EH (cell line): Measurements from ENCODE around the gene GUCD1.
A peak's percentile ranks its signal among the peaks of the same experiment; 100 is the strongest.
"Not testable (repeated sequence)": the region's sequence is repeated elsewhere in the genome, so short reads cannot be mapped to it uniquely, and the experiment has no call there.

Source experiments
- DNase-seq: peaks from one replicate; pipeline ENCODE4 v3.0.0-alpha.2; 2015; ENCODE audit warnings: low read depth

Gene GUCD1

DNA sequence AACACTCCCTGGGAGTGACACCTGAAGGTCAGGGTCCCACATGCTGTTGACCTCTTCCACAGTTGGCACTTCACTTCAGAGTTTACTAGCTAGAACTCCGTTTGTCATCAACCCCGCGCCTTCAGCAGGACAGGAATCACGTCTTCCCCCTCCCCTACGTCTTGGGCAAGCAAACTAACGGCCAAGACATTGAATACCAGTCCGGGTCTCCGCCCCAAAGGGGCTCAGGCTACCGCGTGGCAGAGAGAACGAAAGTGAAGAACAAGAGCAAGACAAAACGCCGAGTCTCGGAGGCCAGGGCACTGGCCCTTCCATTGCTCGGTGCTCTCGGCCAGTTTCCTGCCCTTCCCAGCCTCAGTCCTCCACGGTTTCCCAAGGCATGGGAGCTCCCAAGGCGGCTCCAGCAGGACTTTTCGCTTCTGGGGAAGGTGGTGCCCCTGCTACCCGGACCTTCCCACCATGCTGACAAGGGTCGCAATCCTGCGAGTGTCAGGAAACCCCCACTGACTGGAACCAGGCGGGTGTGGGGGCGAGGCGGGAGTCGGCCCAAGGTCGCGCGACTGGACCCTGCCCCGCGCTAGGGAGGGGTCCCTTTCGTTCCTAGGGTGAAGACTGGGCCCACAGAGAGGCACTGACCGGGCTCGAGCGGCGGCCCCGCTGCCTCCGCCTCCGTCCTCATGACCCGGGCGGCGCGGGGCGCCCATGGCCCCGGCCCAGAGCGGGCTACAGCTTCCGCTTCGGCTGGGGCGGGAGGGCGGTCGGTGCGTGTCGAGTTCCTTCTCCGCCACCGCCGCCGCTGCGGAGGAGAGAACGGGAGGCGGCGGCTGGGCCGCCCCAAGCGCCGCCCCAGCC lies at the start of gene GUCD1:
TSS of gene GUCD1 (minus strand) at position 826 of the 852 bp plus-strand sequence. CDS start at position 679, 147 bp downstream.
- DNase-seq, result peak; percentile 63

GRCh38 chr22:24603770-24604629 lies 49.1 kb upstream of the GUCD1 start:
- peak; percentile 22 for DNase-seq

GRCh38 chr22:24602847-24603769 lies 48.2 kb upstream of the GUCD1 start, which contains the start of gene GGT1:
Gene GGT1, plus strand, starts transcription at chr22:24603193. Its CDS starts 7,889 bp downstream, at chr22:24611082.
- DNase-seq, result peak; percentile 29

GRCh38 chr22:24602105-24602749 lies 47.3 kb upstream of the GUCD1 start:
- DNase-seq, result not testable (repeated sequence)

- peak; percentile 16 for DNase-seq
These were observed 46.5 kb upstream of the GUCD1 start for GRCh38 chr22:24601217-24602104.

GRCh38 chr22:24599958-24600715 lies 45.2 kb upstream of the GUCD1 start:
- peak; percentile 50 for DNase-seq

DNA sequence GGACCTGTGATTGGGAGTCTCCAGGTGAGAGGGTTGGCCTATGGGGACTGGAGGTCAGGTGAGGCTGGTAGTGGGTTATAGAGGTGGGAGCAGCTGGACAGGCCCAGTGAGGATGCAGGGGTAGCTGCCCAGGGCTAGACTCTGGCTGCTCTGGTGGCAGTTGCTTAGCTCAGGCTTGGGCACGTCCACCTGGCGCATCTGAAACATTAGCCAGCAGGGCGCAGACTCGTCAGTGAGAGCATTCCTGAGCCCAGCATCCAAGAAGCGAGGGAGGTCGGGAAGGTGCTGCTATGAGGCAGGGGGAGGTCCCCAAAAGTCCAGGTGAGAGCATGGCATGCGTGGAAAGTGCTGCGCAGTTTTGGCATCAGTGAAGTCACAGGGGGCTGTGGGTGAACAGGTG lies 44.6 kb upstream of the GUCD1 start:
- DNase-seq, result no peak

DNA sequence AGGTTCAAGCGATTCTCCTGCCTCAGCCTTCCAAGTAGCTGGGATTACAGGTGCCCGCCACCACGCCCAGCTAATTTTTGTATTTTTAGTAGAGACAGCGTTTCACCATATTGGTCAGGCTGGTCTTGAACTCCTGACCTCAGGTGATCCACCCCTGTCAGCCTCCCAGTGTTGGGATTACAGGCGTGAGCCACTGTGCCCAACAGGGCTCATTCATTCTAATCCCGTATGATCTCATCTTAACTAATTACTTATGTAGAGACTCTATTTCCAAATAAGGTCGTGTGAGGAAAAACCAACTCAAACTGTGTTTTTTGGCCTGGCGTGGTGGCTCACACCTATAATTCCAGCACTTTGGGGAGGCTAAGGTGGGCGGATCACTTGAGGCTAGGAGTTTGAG lies 42.1 kb upstream of the GUCD1 start:
- not testable (repeated sequence) for DNase-seq

GRCh38 chr22:24595863-24596262 lies 40.9 kb upstream of the GUCD1 start:
- no peak for DNase-seq

DNA sequence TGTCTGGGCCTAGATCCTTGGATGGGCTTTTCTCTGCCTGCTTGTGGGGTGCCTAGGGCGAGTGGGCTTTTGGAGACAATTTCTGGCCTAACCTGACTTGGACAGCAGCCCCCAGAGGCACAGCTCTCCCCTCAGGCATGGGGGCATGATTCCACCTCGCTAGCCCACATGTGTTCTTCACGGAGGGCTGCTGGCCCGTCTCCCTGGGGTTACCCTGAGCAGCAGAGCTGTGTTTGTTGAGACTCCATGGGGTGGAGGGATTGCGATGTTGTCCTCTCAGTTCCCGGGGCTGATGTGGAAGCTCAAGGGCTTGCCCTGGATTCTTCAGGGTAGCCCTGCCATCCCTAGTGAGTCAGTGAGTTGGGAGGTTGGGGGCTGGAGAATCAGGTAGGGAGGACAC lies 40.3 kb upstream of the GUCD1 start:
- DNase-seq, result no peak

- DNase-seq, result no peak
These were observed 39.7 kb upstream of the GUCD1 start for GRCh38 chr22:24594569-24595120.

GRCh38 chr22:24593836-24594568 lies 39.1 kb upstream of the GUCD1 start:
- DNase-seq, result no peak

DNA sequence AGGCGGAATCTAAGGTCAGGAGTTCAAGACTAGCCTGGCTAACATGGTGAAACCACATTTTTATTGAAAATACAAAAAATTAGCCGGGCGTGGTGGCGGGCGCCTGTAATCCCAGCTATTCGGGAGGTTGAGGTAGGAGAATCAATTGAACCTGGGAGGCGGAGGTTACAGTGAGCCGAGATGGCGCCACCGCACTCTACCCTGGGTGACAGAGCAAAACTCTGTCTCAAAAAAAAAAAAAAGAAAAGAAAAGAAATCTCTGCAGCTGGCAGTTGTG lies 38.6 kb upstream of the GUCD1 start:
- not testable (repeated sequence) for DNase-seq

DNA sequence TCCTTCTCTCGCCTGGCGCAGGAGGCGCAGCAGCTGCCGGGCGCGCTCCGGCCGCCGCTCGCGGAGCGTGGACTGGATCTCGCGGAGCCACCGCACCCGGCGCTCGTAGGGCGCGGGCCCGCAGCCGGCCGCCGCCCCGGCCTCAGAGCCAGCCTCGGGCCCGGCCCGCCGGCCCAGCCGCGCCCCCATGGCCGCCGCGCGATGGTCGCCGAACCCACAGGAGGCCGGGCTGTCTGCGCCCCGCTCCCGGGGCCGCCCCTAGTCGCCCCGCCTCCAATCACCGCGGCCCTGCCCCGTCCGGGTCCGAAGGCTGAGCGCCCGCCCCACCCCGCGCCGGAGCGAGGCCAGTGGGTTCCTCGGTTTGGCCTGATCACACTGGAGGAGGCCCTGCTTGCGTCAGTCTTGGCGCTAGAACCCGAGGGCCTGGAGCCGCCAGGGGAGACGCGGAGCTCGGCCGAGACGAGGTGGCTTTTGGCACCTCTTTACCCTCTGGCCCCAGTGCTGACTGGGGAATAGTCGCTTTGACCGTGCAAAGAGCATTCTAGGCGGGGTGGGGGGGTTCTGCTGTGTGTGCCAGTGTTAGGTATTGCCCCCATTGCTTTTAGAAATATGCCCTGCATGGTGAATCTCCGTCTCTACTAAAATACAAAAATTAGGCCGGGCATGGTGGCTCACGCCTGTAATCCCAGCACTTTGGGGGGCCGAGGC lies 38.1 kb upstream of the GUCD1 start, which contains the start of gene LRRC75B:
TSS of gene LRRC75B (minus strand) at position 223 of the 708 bp plus-strand sequence. CDS start at position 189, 34 bp downstream.
- peak; percentile 88 for DNase-seq

DNA sequence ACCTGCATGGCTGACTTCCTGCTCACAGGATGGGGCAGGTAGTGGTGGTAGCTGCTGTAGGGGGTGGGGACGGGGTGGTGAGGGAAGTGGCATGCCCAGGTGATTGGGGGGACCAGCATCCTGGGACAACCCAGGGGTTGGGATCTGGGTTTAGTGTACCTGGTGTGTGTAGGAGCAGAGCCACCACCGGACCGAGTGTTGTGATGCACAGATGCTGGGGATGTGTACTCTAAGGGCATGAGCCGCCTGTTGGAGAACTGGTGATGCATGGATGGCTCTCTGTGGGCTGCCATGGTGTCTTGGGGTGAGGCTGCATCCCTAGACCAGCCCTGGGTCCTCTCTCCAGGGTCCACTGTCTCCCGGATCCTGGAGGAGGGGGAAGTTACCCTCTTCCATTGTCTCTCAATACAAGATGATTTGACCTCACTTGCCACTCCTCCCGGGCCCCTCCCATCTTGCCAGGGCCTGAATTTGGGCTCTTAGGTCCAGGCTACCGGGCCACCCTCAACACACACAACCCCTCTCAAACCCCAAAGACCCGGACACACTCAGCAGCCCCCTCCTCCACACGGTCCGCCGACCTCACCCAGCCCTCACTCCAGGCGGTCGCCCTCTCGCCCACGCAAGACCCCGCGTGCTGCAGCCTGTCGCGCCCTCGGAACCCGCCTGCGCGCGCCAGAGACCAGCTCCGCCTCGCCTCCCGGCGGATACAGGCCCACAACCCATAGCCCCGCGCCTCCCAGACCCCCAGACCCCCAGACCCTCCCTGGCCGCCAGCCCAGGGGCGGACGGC lies 37.3 kb upstream of the GUCD1 start:
- DNase-seq, result peak; percentile 14

DNA sequence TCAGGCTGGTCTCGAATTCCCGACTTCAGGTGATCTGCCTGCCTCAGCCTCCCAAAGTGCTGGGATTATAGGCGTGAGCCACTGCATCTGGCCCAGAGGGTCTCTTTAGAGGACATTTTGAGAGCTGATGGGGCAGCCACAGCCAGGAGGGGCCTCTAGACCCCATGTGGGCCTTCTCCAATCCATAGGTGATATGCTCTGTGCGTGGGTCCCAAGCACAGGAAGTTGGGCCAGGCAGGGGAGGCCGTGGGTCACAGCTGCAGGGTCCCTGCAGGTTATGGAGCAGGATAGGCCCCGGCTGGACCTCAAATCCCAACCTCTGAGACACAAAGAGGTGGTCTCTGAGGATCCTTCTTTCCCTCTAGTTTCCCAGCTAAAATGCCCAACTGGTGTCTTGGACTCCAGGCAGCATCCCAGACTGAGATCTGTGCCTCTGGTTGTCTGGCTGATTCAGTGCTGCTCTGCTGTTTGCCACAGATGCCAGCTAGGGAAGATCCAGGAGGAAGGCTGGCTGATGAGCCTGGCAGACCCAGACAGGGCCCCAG lies 36.4 kb upstream of the GUCD1 start:
- DNase-seq, result no peak
